ENCODE results near the gene MYO1D. TPM values are rescaled to one million over a fixed set of nuclear protein-coding genes. Genes with fewer than 3 reads are reported as not detected.
"Not testable (repeated sequence)": the region's sequence is repeated elsewhere in the genome, so short reads cannot be mapped to it uniquely, and the experiment has no call there.

MYO1D gene
- total and polyA plus RNA-seq, 2 of the 13 experiments (the other 11 are each of a cell fraction or from before 2014, with no cell fraction given), result 13.2 to 17.3 TPM

- ATAC-seq; H3K27me3 ChIP-seq (ENCODE audit: control insufficient read depth in 1 of 2, insufficient read depth in 2 of 2, low read length in 2 of 2); in situ Hi-C loops (cut with HindIII; ENCODE audit: extremely low pct_ligation_motif_present, low pct_unique_long_range_greater_than_20kb); H3K4me3 ChIP-seq (replicated peaks in 1 of 3; ENCODE audit: insufficient read depth in 1 of 3, low read depth in 2 of 3, low read length in 3 of 3); BruUV-seq (replicated peaks); H3K9ac ChIP-seq (ENCODE audit: insufficient read depth, low read depth, low read length); CTCF ChIA-PET (ENCODE audit: low intra/inter-chr PET ratio, low total read pairs); H3K36me3 ChIP-seq (replicated peaks in 1 of 2; ENCODE audit: control insufficient read depth in 1 of 2, insufficient read depth in 2 of 2, low read length in 2 of 2); H3K9me3 ChIP-seq (ENCODE audit: low read length); H3K4me2 ChIP-seq (ENCODE audit: low read depth, low read length); DNase-seq (ENCODE audit: low spot score); H3K79me2 ChIP-seq (ENCODE audit: insufficient read depth, low read length); intact Hi-C loops (cut with micrococcal nuclease; ENCODE audit: unreplicated experiment); FAIRE-seq; H4K20me1 ChIP-seq (ENCODE audit: insufficient read depth, low read length); POLR2A ChIA-PET; H2AFZ ChIP-seq (ENCODE audit: low read length); H3K27ac ChIP-seq (ENCODE audit: extremely low read length, insufficient read depth, low read length): not testable (repeated sequence)
- WGBS (ENCODE audit: low lambda C conversion rate), result 64% methylated on average over 4 of the region's 4 CpGs
- H3K4me1 ChIP-seq (ENCODE audit: insufficient read depth, low read length), result peaks cover 67% of the 10 kb centered on the region
Observed at GRCh38 chr17:32919876-32920275, 43.0 kb upstream of the MYO1D start.

DNA sequence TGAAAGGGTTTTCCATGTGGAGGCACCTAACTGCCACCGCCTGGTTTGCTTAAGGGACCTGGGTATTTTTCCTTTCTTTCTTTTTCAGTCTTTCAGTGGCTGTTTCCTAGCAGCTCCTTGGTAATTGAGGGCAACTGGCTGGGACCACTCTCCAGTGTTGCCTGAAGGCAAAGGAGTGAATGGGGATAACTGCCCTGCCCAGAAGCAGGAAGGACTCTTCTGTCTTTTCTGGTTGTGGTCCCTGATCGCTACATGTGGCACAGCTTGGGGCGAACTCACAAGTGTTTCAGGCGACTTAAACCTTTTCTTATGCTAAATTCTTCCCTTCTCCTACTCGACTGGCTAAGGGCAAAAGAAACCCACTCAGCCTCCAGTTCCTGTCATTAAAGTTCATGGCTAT, 40.9 kb upstream of the MYO1D start:
- ATAC-seq, result no peak
- Histone ChIP-seq H3K79me2 (ENCODE audit: insufficient read depth, low read length) (no peaks in the 10 kb centered on the region), H3K4me2 (ENCODE audit: low read depth, low read length) (no peak overlapping the region), H3K4me3 (replicated peaks in 1 of 3; ENCODE audit: insufficient read depth in 1 of 3, low read depth in 2 of 3, low read length in 3 of 3) (no peak overlapping the region), H3K36me3 (replicated peaks in 1 of 2; ENCODE audit: control insufficient read depth in 1 of 2, insufficient read depth in 2 of 2, low read length in 2 of 2) (no peaks in the 10 kb centered on the region), H3K9me3 (ENCODE audit: low read length) (no peaks in the 10 kb centered on the region), H3K27me3 (ENCODE audit: control insufficient read depth in 1 of 2, insufficient read depth in 2 of 2, low read length in 2 of 2) (no peaks in the 10 kb centered on the region), H4K20me1 (ENCODE audit: insufficient read depth, low read length) (no peaks in the 10 kb centered on the region), H2AFZ (ENCODE audit: low read length) (no peak overlapping the region), H3K9ac (ENCODE audit: insufficient read depth, low read depth, low read length) (no peak overlapping the region), H3K27ac (ENCODE audit: extremely low read length, insufficient read depth, low read length) (no peak overlapping the region), H3K4me1 (ENCODE audit: insufficient read depth, low read length) (peaks cover 69% of the 10 kb centered on the region)
- intact Hi-C loops (cut with micrococcal nuclease; ENCODE audit: unreplicated experiment) (no loop called here), in situ Hi-C loops (cut with HindIII; ENCODE audit: extremely low pct_ligation_motif_present, low pct_unique_long_range_greater_than_20kb) (no loop called here)
- ChIA-PET CTCF (ENCODE audit: low intra/inter-chr PET ratio, low total read pairs) (no interaction called here), POLR2A (no interaction called here)
- 74% methylated on average over 5 of the region's 5 CpGs for WGBS (ENCODE audit: low lambda C conversion rate)
- no TSS peak for BruUV-seq (replicated peaks)
- DNase-seq (ENCODE audit: low spot score), result no peak
- FAIRE-seq, result no peak
- TF ChIP-seq TARDBP (CRISPR knock-in tag; IDR thresholded peaks at IDR 0.05) (no peak), NONO (IDR thresholded peaks at IDR 0.05) (no peak), NONO (CRISPR knock-in tag; conservative IDR thresholded peaks at IDR 0.05) (no peak), HES4 (CRISPR knock-in tag; IDR thresholded peaks at IDR 0.05; ENCODE audit: borderline replicate concordance) (no peak), ZNF275 (CRISPR knock-in tag; IDR thresholded peaks at IDR 0.05; ENCODE audit: borderline replicate concordance) (no peak), ZFP1 (CRISPR knock-in tag; IDR thresholded peaks at IDR 0.05) (no peak), KLF12 (CRISPR knock-in tag; IDR thresholded peaks at IDR 0.05; ENCODE audit: borderline replicate concordance) (no peak), ZNF180 (CRISPR knock-in tag; IDR thresholded peaks at IDR 0.05; ENCODE audit: borderline replicate concordance, low read depth) (no peak), SRF (IDR thresholded peaks at IDR 0.05; ENCODE audit: low read depth, low read length) (no peak), ZNF577 (CRISPR knock-in tag; IDR thresholded peaks at IDR 0.05; ENCODE audit: borderline replicate concordance, low read depth) (no peak), ELK4 (CRISPR knock-in tag; IDR thresholded peaks at IDR 0.05; ENCODE audit: borderline replicate concordance) (no peak), ZNF263 (CRISPR knock-in tag; IDR thresholded peaks at IDR 0.05) (no peak), GPN1 (CRISPR knock-in tag; IDR thresholded peaks at IDR 0.05; ENCODE audit: borderline replicate concordance) (no peak), GLMP (CRISPR knock-in tag; IDR thresholded peaks at IDR 0.05; ENCODE audit: borderline replicate concordance) (no peak), DMAP1 (CRISPR knock-in tag; IDR thresholded peaks at IDR 0.05) (no peak)

Measured in HepG2 (cell line).